GM12865 (cell line): ENCODE results near the gene RSF1.

Source experiments
- DNase-seq: peaks from one replicate; pipeline ENCODE4 v3.0.0; 2010; ENCODE audit warnings: low read depth
- H3K4me3 ChIP-seq: 2 replicates; pipeline ENCODE4 v1.5.1; 2011; ENCODE audit warnings: mild to moderate bottlenecking, low read depth, low read length, control low read depth
- CTCF ChIP-seq: IDR thresholded peaks from 2 replicates; pipeline ENCODE4 v1.5.1; 2011; ENCODE audit warnings: low read length, control low read depth, low read depth, inconsistent platforms; ENCODE audit not compliant: insufficient read depth; ENCODE audit errors: missing control alignments

RSF1 gene

DNA sequence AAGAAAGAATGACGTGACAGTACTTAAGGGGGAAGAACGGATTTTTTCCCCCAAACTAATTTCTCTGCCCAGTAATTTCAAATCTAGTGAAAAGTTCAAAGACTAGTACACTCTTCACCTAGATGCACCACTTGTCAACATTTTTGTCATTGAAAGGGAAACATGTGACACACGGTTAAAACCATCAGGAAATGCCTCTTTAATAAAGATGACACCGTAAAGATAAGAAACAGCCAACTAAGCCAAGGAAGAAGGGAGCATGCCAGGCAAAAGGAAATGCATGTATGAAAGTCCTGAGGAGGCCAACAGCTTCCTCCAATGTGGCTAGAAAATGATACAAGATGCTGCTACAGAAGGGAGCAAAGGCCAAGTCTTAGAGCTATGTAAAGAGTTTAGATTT, 49.4 kb downstream of the RSF1 start:
- TF ChIP-seq CTCF: no peak
- DNase-seq: no peak
- H3K4me3 ChIP-seq: no peak overlapping the region

DNA sequence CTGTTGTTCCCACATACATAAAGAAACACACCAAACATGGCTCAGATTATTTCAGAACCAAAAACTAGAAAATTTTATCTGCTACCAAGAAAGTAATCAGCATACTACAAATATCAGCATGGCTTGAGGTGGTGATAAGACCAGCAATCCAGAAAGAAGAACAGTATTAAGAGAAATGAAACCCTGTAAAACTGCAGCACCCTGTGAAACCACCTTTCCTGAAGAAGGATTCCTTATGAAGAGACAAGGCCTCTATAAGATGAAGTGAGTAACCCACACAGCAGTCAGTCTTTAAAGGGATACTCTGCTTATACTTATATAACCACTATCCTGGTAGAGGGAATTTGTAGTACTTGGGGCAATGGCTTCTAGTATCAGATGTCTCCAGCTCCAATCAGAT, 49.9 kb downstream of the RSF1 start:
- no peak for DNase-seq
- H3K4me3 ChIP-seq: no peak overlapping the region
- TF ChIP-seq CTCF: no peak

DNA sequence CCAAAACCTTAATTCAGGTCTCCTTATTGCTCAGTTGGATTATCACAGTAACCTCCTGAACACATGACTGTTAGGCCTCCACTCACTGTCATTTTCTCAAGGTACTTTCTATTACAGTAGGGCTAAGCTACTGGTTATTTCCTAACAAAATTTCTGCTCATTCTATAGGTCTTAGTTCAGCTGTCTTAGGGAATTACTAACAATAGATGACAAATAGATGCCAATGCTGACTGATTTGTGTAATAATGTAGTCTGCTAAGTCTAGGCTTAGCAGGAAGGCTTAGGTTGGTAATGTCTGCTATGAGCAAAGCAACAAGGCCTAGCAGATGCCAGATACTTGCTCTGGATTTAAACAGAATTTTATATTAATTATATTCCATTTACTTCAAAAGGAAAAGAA, 58.1 kb downstream of the RSF1 start:
- no peak for TF ChIP-seq CTCF
- no peak for DNase-seq
- H3K4me3 ChIP-seq: no peak overlapping the region

DNA sequence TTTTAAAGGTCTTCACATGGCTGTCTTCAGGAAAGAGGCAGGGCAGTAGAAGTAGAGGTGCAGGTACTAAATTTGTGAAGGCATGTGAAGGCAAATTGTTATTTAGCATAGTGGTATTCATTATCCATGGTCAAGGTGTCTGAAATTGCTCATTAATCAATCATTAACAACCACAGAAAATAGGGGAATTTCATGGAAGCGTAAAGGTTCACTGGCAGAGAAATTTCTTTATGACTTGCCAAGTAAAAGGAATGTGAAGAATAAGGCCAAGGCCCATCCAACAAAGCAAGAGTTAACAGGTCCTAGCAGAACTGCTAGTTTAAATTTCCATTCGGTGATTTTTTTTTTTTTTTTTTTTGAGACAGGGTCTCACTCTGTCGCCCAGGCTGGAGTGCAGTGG, 59.0 kb downstream of the RSF1 start:
- DNase-seq: no peak
- TF ChIP-seq CTCF: no peak
- no peak overlapping the region for H3K4me3 ChIP-seq

- DNase-seq: no peak
- H3K4me3 ChIP-seq: no peak overlapping the region
- TF ChIP-seq CTCF: no peak
These were observed 62.2 kb downstream of the RSF1 start for GRCh38 chr11:77758331-77758730.

DNA sequence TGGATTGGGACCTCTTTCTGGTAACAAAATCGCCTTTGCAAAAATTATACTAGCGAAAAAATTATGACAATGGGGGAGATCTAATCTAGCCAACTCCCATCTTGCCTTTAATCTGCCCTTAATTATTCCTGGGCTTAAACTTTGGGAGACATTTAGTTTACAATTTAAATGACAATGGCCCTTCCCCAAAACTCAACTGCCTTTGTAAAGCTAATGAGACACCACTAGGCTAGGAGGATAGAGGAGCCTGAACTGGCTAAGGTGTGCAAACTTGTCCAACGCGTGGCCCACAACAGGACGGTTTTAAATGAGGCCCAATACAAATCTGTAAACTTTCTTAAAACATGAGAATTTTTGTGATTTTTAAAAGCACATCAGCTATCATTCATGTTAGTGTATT, 67.3 kb downstream of the RSF1 start:
- no peak for TF ChIP-seq CTCF
- H3K4me3 ChIP-seq: no peak overlapping the region
- DNase-seq: no peak

DNA sequence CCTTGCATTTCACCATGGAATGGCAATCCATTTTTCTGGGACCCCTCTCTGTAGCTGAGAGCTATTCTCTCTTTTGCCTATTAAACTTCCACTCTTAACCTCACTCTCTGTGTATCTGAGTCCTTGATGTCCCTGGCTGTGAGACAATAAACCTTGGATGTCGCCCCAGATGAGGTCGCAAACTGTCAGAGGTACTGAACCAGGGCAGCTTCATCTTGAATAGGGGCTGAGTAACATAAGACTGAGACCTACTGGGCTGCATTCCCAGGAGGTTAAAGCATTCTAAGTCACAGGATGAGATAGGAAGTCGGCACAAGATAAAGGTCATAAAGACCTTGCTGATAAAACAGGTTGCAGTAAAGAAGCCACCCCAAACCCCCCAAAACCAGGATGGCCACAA, 68.0 kb downstream of the RSF1 start:
- TF ChIP-seq CTCF: no peak
- no peak overlapping the region for H3K4me3 ChIP-seq
- no peak for DNase-seq
